Tibial nerve (tissue), 4 donors: Measurements from ENCODE around the gene CDPF1.

Experiments
- CTCF ChIP-seq, 5 experiments: fragments of 200-600 bp in 3 of 5; fragments of 450-650 bp in 2 of 5; sonication (generic) in 3 of 5; IDR thresholded peaks; one replicate each; pipeline ENCODE4 v1.5.1; 2016 to 2019; ENCODE audit warnings: antibody characterized with exemption in 5 of 5, mild to moderate bottlenecking in 3 of 5, moderate library complexity in 2 of 5
- EP300 ChIP-seq, 2 donors: sonication (generic); formaldehyde crosslinking; IDR thresholded peaks; one replicate each; pipeline ENCODE4 v1.6.1; 2017; ENCODE audit warnings: antibody characterized with exemption in 2 of 2, mild to moderate bottlenecking in 1 of 2
- POLR2A ChIP-seq, 2 donors: fragments of 450-650 bp; IDR thresholded peaks; one replicate each; pipeline ENCODE4 v1.6.1; 2017; ENCODE audit warnings: antibody characterized with exemption in 2 of 2, mild to moderate bottlenecking in 2 of 2, moderate library complexity in 2 of 2

- TF ChIP-seq CTCF (IDR thresholded peaks at IDR 0.05) (no peak), POLR2A (IDR thresholded peaks at IDR 0.05) (no peak), EP300 (IDR thresholded peaks at IDR 0.05) (no peak)
These were observed 24.5 kb downstream of the CDPF1 start for GRCh38 chr22:46225631-46226030.
